Measurements from ENCODE around the gene RAMAC.

- TF ChIP-seq POLR2AphosphoS5 (IDR thresholded peaks at IDR 0.05; ENCODE audit: low read depth, low read length) (no peak), TAF1 (IDR thresholded peaks at IDR 0.05; ENCODE audit: low read depth, low read length) (no peak), PAX5 (IDR thresholded peaks at IDR 0.05; ENCODE audit: insufficient read depth, low read length, severe bottlenecking) (no peak), POLR2A (IDR thresholded peaks at IDR 0.05; ENCODE audit: low read depth, low read length) (no peak)
Observed at GRCh38 chr15:82993144-82993543, 7.1 kb downstream of the RAMAC start.

All from GM12891 (cell line).